GM12878 (cell line): Measurements from ENCODE around the gene SLC7A10.

Source experiments
- BACH1 ChIP-seq: fragments of 450-650 bp; IDR thresholded peaks from 2 replicates; pipeline ENCODE4 v1.6.1; 2017; ENCODE audit warnings: mild to moderate bottlenecking, borderline replicate concordance
- EGR1 ChIP-seq, 2 experiments: IDR thresholded peaks; 1 replicate in 1 of 2; 2 replicates in 1 of 2; pipeline ENCODE4 v1.6.1; 2011 to 2012; ENCODE audit warnings: low read depth in 2 of 2, low read length in 2 of 2, borderline replicate concordance in 1 of 2, mild to moderate bottlenecking in 1 of 2, moderate library complexity in 1 of 2
- EZH2 ChIP-seq: IDR thresholded peaks from 2 replicates; pipeline ENCODE4 v1.6.1; 2012; ENCODE audit warnings: low read depth, mild to moderate bottlenecking, control low read depth, inconsistent platforms, low read length, borderline replicate concordance; ENCODE audit not compliant: control insufficient read depth
- NBN ChIP-seq: fragments of 450-650 bp; IDR thresholded peaks from 2 replicates; pipeline ENCODE4 v1.6.1; 2016
- NRF1 ChIP-seq: conservative IDR thresholded peaks from 2 replicates; pipeline ENCODE4 v1.6.1; 2011; ENCODE audit warnings: mild to moderate bottlenecking, low read depth, low read length, improper control_type of control experiment
- POLR2AphosphoS5 ChIP-seq: IDR thresholded peaks from 2 replicates; pipeline ENCODE4 v1.6.1; 2011; ENCODE audit warnings: mild to moderate bottlenecking, low read length, inconsistent platforms
- TF ChIP-seq, protein P1 (sequence below): fragments of 450-650 bp; IDR thresholded peaks from 2 replicates; pipeline ENCODE4 v1.6.1; 2018; ENCODE audit warnings: mild to moderate bottlenecking, low read depth, moderate library complexity; ENCODE audit not compliant: partially characterized antibody
- TF ChIP-seq, protein P2 (sequence below), 3 experiments: IDR thresholded peaks in 2 of 3; conservative IDR thresholded peaks in 1 of 3; 2 replicates each; pipeline ENCODE4 v1.5.1; 2011; ENCODE audit warnings: low read depth in 3 of 3, low read length in 3 of 3, mild to moderate bottlenecking in 3 of 3, control low read depth in 2 of 3, moderate library complexity in 2 of 3, inconsistent platforms in 1 of 3, mixed read lengths in 1 of 3; ENCODE audit not compliant: control insufficient read depth in 2 of 3, insufficient read depth in 1 of 3; ENCODE audit errors: extremely low read depth in 1 of 3

DNA sequence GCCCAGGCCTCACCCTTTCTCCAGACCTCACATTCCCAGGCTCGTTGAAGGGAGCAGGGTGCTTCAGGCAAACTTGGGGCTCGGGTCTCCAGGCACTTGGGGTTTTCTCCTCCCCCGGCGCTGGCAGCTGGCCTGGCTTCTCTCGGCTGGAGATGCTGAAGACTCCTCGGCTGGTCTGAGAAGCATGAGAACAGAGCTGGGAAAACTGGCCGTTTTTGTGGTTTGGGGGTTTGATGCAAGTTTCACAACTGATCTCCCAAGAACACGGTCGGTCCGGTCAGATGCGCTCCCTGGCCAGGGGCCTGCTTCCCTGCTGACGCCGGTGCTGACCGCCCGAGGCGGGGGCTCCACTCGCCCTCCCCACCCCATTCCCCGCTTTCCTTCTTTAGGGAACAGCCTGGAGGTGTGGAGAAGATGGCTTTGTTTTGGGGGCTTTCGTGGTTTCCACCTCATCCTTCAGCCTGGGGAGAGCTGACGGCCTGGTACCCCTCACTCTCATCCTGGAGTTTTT is 41.4 kb upstream of the SLC7A10 start:
- TF ChIP-seq NRF1 (no peak), EZH2 (no peak), EGR1 (IDR thresholded peaks at IDR 0.05; ENCODE audit: borderline replicate concordance in 1 of 2, low read depth in 2 of 2, low read length in 2 of 2) (no peak), NBN (no peak), POLR2AphosphoS5 (no peak), BACH1 (no peak)
- TF ChIP-seq, protein P1, sequence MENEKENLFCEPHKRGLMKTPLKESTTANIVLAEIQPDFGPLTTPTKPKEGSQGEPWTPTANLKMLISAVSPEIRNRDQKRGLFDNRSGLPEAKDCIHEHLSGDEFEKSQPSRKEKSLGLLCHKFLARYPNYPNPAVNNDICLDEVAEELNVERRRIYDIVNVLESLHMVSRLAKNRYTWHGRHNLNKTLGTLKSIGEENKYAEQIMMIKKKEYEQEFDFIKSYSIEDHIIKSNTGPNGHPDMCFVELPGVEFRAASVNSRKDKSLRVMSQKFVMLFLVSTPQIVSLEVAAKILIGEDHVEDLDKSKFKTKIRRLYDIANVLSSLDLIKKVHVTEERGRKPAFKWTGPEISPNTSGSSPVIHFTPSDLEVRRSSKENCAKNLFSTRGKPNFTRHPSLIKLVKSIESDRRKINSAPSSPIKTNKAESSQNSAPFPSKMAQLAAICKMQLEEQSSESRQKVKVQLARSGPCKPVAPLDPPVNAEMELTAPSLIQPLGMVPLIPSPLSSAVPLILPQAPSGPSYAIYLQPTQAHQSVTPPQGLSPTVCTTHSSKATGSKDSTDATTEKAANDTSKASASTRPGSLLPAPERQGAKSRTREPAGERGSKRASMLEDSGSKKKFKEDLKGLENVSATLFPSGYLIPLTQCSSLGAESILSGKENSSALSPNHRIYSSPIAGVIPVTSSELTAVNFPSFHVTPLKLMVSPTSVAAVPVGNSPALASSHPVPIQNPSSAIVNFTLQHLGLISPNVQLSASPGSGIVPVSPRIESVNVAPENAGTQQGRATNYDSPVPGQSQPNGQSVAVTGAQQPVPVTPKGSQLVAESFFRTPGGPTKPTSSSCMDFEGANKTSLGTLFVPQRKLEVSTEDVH: no peak
- TF ChIP-seq, protein P2, sequence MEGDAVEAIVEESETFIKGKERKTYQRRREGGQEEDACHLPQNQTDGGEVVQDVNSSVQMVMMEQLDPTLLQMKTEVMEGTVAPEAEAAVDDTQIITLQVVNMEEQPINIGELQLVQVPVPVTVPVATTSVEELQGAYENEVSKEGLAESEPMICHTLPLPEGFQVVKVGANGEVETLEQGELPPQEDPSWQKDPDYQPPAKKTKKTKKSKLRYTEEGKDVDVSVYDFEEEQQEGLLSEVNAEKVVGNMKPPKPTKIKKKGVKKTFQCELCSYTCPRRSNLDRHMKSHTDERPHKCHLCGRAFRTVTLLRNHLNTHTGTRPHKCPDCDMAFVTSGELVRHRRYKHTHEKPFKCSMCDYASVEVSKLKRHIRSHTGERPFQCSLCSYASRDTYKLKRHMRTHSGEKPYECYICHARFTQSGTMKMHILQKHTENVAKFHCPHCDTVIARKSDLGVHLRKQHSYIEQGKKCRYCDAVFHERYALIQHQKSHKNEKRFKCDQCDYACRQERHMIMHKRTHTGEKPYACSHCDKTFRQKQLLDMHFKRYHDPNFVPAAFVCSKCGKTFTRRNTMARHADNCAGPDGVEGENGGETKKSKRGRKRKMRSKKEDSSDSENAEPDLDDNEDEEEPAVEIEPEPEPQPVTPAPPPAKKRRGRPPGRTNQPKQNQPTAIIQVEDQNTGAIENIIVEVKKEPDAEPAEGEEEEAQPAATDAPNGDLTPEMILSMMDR (IDR thresholded peaks at IDR 0.05 in 2 of 3, conservative IDR thresholded peaks at IDR 0.05 in 1 of 3; ENCODE audit: control insufficient read depth in 2 of 3, extremely low read depth in 1 of 3, insufficient read depth in 1 of 3, low read depth in 3 of 3, low read length in 3 of 3): no peak
